H9 (cell line): Measurements from ENCODE around the gene WASF3. TPM values are rescaled to one million over a fixed set of nuclear protein-coding genes. Genes with fewer than 3 reads are reported as not detected.

Experiments
- DNase-seq: peaks from one replicate; pipeline ENCODE4 v3.0.0-alpha.2; 2017
- H2AFZ ChIP-seq: one replicate; pipeline ENCODE4 v1.6.1; 2013; ENCODE audit warnings: mild to moderate bottlenecking, low read length, control low read depth, moderate library complexity
- H2AK5ac ChIP-seq: 2 replicates; pipeline ENCODE4 v1.6.1; 2013; ENCODE audit warnings: low read length, control low read depth, mixed read lengths; ENCODE audit not compliant: insufficient read length
- H2BK120ac ChIP-seq: one replicate; pipeline ENCODE4 v1.6.1; 2013; ENCODE audit warnings: low read depth, mild to moderate bottlenecking, low read length, control low read depth, inconsistent platforms; ENCODE audit not compliant: poor library complexity, severe bottlenecking
- H2BK12ac ChIP-seq: 2 replicates; pipeline ENCODE4 v1.6.1; 2013; ENCODE audit warnings: low read length, control low read depth, mixed read lengths, low read depth; ENCODE audit not compliant: insufficient read length
- H2BK15ac ChIP-seq: 2 replicates; pipeline ENCODE4 v1.6.1; 2013; ENCODE audit warnings: low read depth, low read length, control low read depth
- H2BK20ac ChIP-seq: one replicate; pipeline ENCODE4 v1.6.1; 2013; ENCODE audit warnings: low read depth, mild to moderate bottlenecking, low read length, control low read depth, inconsistent platforms; ENCODE audit not compliant: poor library complexity, severe bottlenecking
- H2BK5ac ChIP-seq: 2 replicates; pipeline ENCODE4 v1.6.1; 2013; ENCODE audit warnings: low read length, control low read depth, mixed read lengths; ENCODE audit not compliant: insufficient read length
- H3K14ac ChIP-seq: 2 replicates; pipeline ENCODE4 v1.6.1; 2013; ENCODE audit warnings: low read length, control low read depth; ENCODE audit not compliant: insufficient read depth
- H3K18ac ChIP-seq: 2 replicates; pipeline ENCODE4 v1.6.1; 2013; ENCODE audit warnings: low read depth, mild to moderate bottlenecking, mixed read lengths, low read length, control low read depth; ENCODE audit not compliant: insufficient read length
- H3K23ac ChIP-seq: 2 replicates; pipeline ENCODE4 v1.6.1; 2013; ENCODE audit warnings: low read length, control low read depth, mixed read lengths, low read depth; ENCODE audit not compliant: insufficient read length
- H3K23me2 ChIP-seq: 2 replicates; pipeline ENCODE4 v1.6.1; 2013; ENCODE audit warnings: low read depth, mild to moderate bottlenecking, mixed read lengths, low read length, control low read depth; ENCODE audit not compliant: insufficient read length, poor library complexity, severe bottlenecking
- H3K27ac ChIP-seq: 2 replicates; pipeline ENCODE4 v1.5.1; 2013; ENCODE audit warnings: low read length, control low read depth, mixed read lengths, low read depth; ENCODE audit not compliant: insufficient read length
- H3K27me3 ChIP-seq: 2 replicates; pipeline ENCODE4 v1.6.1; 2013; ENCODE audit warnings: low read length, control low read depth, inconsistent platforms; ENCODE audit not compliant: insufficient read depth
- H3K4ac ChIP-seq: 2 replicates; pipeline ENCODE4 v1.6.1; 2013; ENCODE audit warnings: low read depth, mild to moderate bottlenecking, control low read depth, inconsistent platforms, low read length, moderate library complexity
- H3K4me1 ChIP-seq: 2 replicates; pipeline ENCODE4 v1.6.1; 2013; ENCODE audit warnings: low read length, control low read depth, inconsistent platforms; ENCODE audit not compliant: insufficient read depth
- H3K4me2 ChIP-seq: 2 replicates; pipeline ENCODE4 v1.6.1; 2013; ENCODE audit warnings: low read length, control low read depth, mixed read lengths; ENCODE audit not compliant: insufficient read length, insufficient read depth
- H3K56ac ChIP-seq: 2 replicates; pipeline ENCODE4 v1.6.1; 2013; ENCODE audit warnings: low read depth, mild to moderate bottlenecking, mixed read lengths, low read length, control low read depth; ENCODE audit not compliant: insufficient read length
- H3K79me1 ChIP-seq: 2 replicates; pipeline ENCODE4 v1.6.1; 2013; ENCODE audit warnings: low read depth, mild to moderate bottlenecking, moderate library complexity, low read length, control low read depth, inconsistent platforms; ENCODE audit not compliant: insufficient read depth, poor library complexity, severe bottlenecking
- H3K79me2 ChIP-seq: 2 replicates; pipeline ENCODE4 v1.6.1; 2013; ENCODE audit warnings: low read length, control low read depth, inconsistent platforms; ENCODE audit not compliant: insufficient read depth
- H3K9ac ChIP-seq: 2 replicates; pipeline ENCODE4 v1.6.1; 2013; ENCODE audit warnings: low read length, control low read depth, mixed read lengths; ENCODE audit not compliant: insufficient read length; ENCODE audit errors: extremely low read depth
- H3K9me3 ChIP-seq: one replicate; pipeline ENCODE4 v1.6.1; 2013; ENCODE audit warnings: low read depth, low read length, inconsistent platforms; ENCODE audit not compliant: control insufficient read depth
- H3T11ph ChIP-seq: one replicate; pipeline ENCODE4 v1.6.1; 2013; ENCODE audit warnings: mild to moderate bottlenecking, low read length, control low read depth, inconsistent platforms
- H4K20me1 ChIP-seq: one replicate; pipeline ENCODE4 v1.6.1; 2013; ENCODE audit not compliant: control insufficient read depth, insufficient read length, insufficient read depth
- H4K5ac ChIP-seq: 2 replicates; pipeline ENCODE4 v1.6.1; 2013; ENCODE audit warnings: low read depth, mild to moderate bottlenecking, mixed read lengths, low read length, control low read depth; ENCODE audit not compliant: insufficient read length
- H4K8ac ChIP-seq: replicated peaks from 2 replicates; pipeline ENCODE4 v1.6.1; 2013; ENCODE audit warnings: low read length, control low read depth, mixed read lengths, low read depth; ENCODE audit not compliant: insufficient read length
- H4K91ac ChIP-seq: 2 replicates; pipeline ENCODE4 v1.6.1; 2013; ENCODE audit warnings: low read depth, mild to moderate bottlenecking, moderate library complexity, mixed read lengths, low read length, control low read depth; ENCODE audit not compliant: insufficient read length
- H3K27ac Mint-ChIP-seq, 3 experiments: 2 replicates in 2 of 3; 3 replicates in 1 of 3; pipeline ENCODE4 v1.8.0; 2020 to 2021; ENCODE audit warnings: mixed read lengths in 3 of 3, mild to moderate bottlenecking in 1 of 3, moderate library complexity in 1 of 3
- H3K27me3 Mint-ChIP-seq: 2 replicates; pipeline ENCODE4 v1.8.0; 2021; ENCODE audit warnings: low read depth, mild to moderate bottlenecking, moderate library complexity, mixed read lengths
- H3K36me3 Mint-ChIP-seq, 3 experiments: 2 replicates in 2 of 3; 3 replicates in 1 of 3; pipeline ENCODE4 v1.8.0; 2020 to 2021; ENCODE audit warnings: low read depth in 3 of 3, mixed read lengths in 3 of 3; ENCODE audit not compliant: insufficient read depth in 1 of 3
- H3K4me1 Mint-ChIP-seq, 2 experiments: 2 replicates each; pipeline ENCODE4 v1.8.0; 2020; ENCODE audit warnings: mixed read lengths in 2 of 2
- H3K4me3 Mint-ChIP-seq, 2 experiments: 2 replicates in 1 of 2; 3 replicates in 1 of 2; pipeline ENCODE4 v1.8.0; 2020 to 2021; ENCODE audit warnings: mild to moderate bottlenecking in 2 of 2, mixed read lengths in 2 of 2, moderate library complexity in 1 of 2
- H3K9me3 Mint-ChIP-seq, 2 experiments: 2 replicates in 1 of 2; 3 replicates in 1 of 2; pipeline ENCODE4 v1.8.0; 2020; ENCODE audit warnings: mild to moderate bottlenecking in 2 of 2, mixed read lengths in 2 of 2, moderate library complexity in 1 of 2
- WGBS: extraction: QIAGEN DNeasy Blood & Tissue Kit; methylation state at CpG from one replicate; pipeline ENCODE4 v1.1.7; 2013; ENCODE audit warnings: missing lambda C conversion rate, low lambda C conversion rate, mixed read lengths; ENCODE audit not compliant: insufficient read length; ENCODE audit errors: extremely low coverage; 5-methylcytosine and 5-hydroxymethylcytosine counted together
- total RNA-seq: library from RNA; stranded (reverse); gene quantifications from 2 replicates; pipeline ENCODE4 v1.2.1, GENCODE V29; 2021
- TF ChIP-seq, protein P1 (sequence below): fragments of 200-600 bp; sonication (generic); conservative IDR thresholded peaks from 3 replicates; pipeline ENCODE4 v1.8.0; 2021; ENCODE audit warnings: antibody characterized with exemption, mild to moderate bottlenecking

The WASF3 gene
- total RNA-seq, 1 experiment from 2014 or later, result 22.2 TPM

DNA sequence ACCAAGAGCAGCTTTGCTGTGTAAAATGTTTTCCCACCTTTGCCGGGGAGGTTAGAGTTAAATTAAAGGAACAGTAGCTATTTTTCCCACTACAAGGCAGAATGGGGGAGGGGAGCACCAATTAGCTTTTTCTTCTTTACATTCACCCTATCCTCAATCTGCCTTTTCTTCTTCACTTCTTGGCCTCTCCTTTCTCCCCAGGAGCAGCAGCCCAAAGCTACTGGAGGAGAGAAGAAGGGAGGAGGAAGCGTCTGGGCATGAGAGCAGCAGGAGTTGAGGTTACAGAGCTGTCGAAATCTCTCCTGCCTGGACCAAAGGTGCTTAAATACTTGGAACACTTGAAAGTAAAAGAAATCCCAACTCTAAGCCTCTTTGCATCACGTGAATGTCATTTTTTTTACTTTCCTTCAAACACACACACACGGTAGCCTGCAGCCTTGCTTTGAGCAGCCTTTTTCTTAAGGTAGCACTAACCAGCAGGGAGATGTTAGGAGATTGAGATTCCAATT is 39.0 kb upstream of the WASF3 start:
- H4K5ac ChIP-seq, result no peak overlapping the region
- H3K56ac ChIP-seq, result no peak overlapping the region
- H3K23me2 ChIP-seq, result no peaks in the 10 kb centered on the region
- no peak overlapping the region for H2BK5ac ChIP-seq
- H3K79me2 ChIP-seq, result no peaks in the 10 kb centered on the region; the same call in 1 of the 2 replicates
- no peak overlapping the region for H3K9ac ChIP-seq
- no peak overlapping the region for H3K27ac ChIP-seq
- no peak overlapping the region for H2BK120ac ChIP-seq
- H3K9me3 ChIP-seq, result no peaks in the 10 kb centered on the region
- no peaks in the 10 kb centered on the region; the same call in 1 of the 2 replicates for H3K27me3 Mint-ChIP-seq
- TF ChIP-seq, protein P1, sequence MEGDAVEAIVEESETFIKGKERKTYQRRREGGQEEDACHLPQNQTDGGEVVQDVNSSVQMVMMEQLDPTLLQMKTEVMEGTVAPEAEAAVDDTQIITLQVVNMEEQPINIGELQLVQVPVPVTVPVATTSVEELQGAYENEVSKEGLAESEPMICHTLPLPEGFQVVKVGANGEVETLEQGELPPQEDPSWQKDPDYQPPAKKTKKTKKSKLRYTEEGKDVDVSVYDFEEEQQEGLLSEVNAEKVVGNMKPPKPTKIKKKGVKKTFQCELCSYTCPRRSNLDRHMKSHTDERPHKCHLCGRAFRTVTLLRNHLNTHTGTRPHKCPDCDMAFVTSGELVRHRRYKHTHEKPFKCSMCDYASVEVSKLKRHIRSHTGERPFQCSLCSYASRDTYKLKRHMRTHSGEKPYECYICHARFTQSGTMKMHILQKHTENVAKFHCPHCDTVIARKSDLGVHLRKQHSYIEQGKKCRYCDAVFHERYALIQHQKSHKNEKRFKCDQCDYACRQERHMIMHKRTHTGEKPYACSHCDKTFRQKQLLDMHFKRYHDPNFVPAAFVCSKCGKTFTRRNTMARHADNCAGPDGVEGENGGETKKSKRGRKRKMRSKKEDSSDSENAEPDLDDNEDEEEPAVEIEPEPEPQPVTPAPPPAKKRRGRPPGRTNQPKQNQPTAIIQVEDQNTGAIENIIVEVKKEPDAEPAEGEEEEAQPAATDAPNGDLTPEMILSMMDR, result no peak
- peak overlapping the region; percentile 69 for H3K18ac ChIP-seq
- no peak for DNase-seq
- H3K14ac ChIP-seq, result 0 out of 2 replicates have a peak overlapping the region, but pooled peaks have one; percentile 48
- H3K79me1 ChIP-seq, result no peaks in the 10 kb centered on the region
- peak overlapping the region; percentile 89 for H2AFZ ChIP-seq
- no peak overlapping the region for H2BK20ac ChIP-seq
- no peak overlapping the region for H2AK5ac ChIP-seq
- H3K36me3 Mint-ChIP-seq, result no peaks in the 10 kb centered on the region
- H3K27me3 ChIP-seq, result no peaks in the 10 kb centered on the region
- H3K4ac ChIP-seq, result no peak overlapping the region
- H4K20me1 ChIP-seq, result no peaks in the 10 kb centered on the region
- peak overlapping the region; percentile 30 for H3K4me2 ChIP-seq
- no peak overlapping the region for H4K91ac ChIP-seq
- no peaks in the 10 kb centered on the region for H3K9me3 Mint-ChIP-seq
- peak overlapping the region in 1 of 2 experiments; percentile 38; a peak in 2 of 5 replicates for H3K4me3 Mint-ChIP-seq
- no peak overlapping the region for H3T11ph ChIP-seq
- no CpG with 5 or more reads among the region's 5 CpGs for WGBS
- H3K4me1 Mint-ChIP-seq, result peaks cover 24 to 42% of the 10 kb centered on the region in 2 experiments
- H3K27ac Mint-ChIP-seq, result peak overlapping the region in 2 of 3 experiments; percentile 73 to 92; a peak in 6 of 7 replicates
- H3K23ac ChIP-seq, result no peak overlapping the region
- H2BK15ac ChIP-seq, result no peak overlapping the region
- H3K4me1 ChIP-seq, result peaks cover 4% of the 10 kb centered on the region; the same call in 1 of the 2 replicates
- H2BK12ac ChIP-seq, result no peak overlapping the region
- no peak overlapping the region for H4K8ac ChIP-seq
